LNCAP (cell line): ENCODE data around the gene COX6B1.

Source experiments
- CTCF ChIP-seq: fragments of 450-650 bp; IDR thresholded peaks from 2 replicates; pipeline ENCODE4 v1.5.1; 2017; ENCODE audit warnings: mild to moderate bottlenecking

COX6B1 gene

GRCh38 chr19:35673121-35673804 is 25.1 kb downstream of the COX6B1 start:
- TF ChIP-seq CTCF = no peak

- no peak for TF ChIP-seq CTCF
Measured at GRCh38 chr19:35675589-35676140, 27.5 kb downstream of the COX6B1 start.

- TF ChIP-seq CTCF = no peak
Measured at GRCh38 chr19:35689836-35690235, 41.7 kb downstream of the COX6B1 start.

- TF ChIP-seq CTCF = no peak
Measured at GRCh38 chr19:35692010-35692409, 43.9 kb downstream of the COX6B1 start.

GRCh38 chr19:35693422-35693821 is 45.3 kb downstream of the COX6B1 start:
- TF ChIP-seq CTCF = no peak

- TF ChIP-seq CTCF = peak; percentile 98
Measured at GRCh38 chr19:35693835-35694599, 45.9 kb downstream of the COX6B1 start.

GRCh38 chr19:35695895-35696422 is 47.8 kb downstream of the COX6B1 start:
- no peak for TF ChIP-seq CTCF
